SK-N-SH (cell line): Measurements from ENCODE around the gene MSH2. TPM values are rescaled to one million over a fixed set of nuclear protein-coding genes. Genes with fewer than 3 reads are reported as not detected.

ENCODE experiments used
- CTCF ChIA-PET: fragments of 300-600, 350-600 bp; formaldehyde crosslinking; extraction: SDS; loops from one replicate; lab custom pipeline; 2021; lab: Yijun Ruan, JAX
- POLR2A ChIA-PET: fragments of 350-600 bp; sonication (Branson Sonifier 250); formaldehyde crosslinking; extraction: SDS; loops from one replicate; lab custom pipeline; 2020; ENCODE audit warnings: antibody characterized with exemption, inconsistent platforms; lab: Yijun Ruan, JAX
- DNase-seq: peaks from one replicate; pipeline ENCODE4 v3.0.0; 2012
- H2AFZ ChIP-seq: fragments of 200-600 bp; sonication (generic); 2 replicates; pipeline ENCODE4 v1.8.1; 2016; ENCODE audit warnings: antibody characterized with exemption, mild to moderate bottlenecking, low read depth
- H3F3A ChIP-seq: fragments of 200-600 bp; sonication (generic); replicated peaks from 2 replicates; pipeline ENCODE3; 2016; ENCODE audit warnings: antibody characterized with exemption, mild to moderate bottlenecking; ENCODE audit not compliant: insufficient read depth
- H3K27ac ChIP-seq, 2 experiments: fragments of 200-500 bp in 1 of 2; fragments of 200-600 bp in 1 of 2; sonication (Bioruptor generic) in 1 of 2; sonication (generic), shearing (Covaris generic) in 1 of 2; 2 replicates each; pipeline versions ENCODE4 v1.5.1 to v1.6.1; 2014 to 2016; ENCODE audit warnings: low read depth in 2 of 2, inconsistent platforms in 1 of 2, low read length in 1 of 2, mild to moderate bottlenecking in 1 of 2, mixed read lengths in 1 of 2
- H3K27me3 ChIP-seq: fragments of 200-600 bp; sonication (generic), shearing (Covaris generic); 2 replicates; pipeline ENCODE4 v1.6.1; 2016; ENCODE audit warnings: mixed run types; ENCODE audit not compliant: insufficient read depth
- H3K36me3 ChIP-seq, 2 experiments: fragments of 200-500 bp in 1 of 2; fragments of 200-600 bp in 1 of 2; sonication (Bioruptor generic) in 1 of 2; sonication (generic) in 1 of 2; replicated peaks in 1 of 2; 2 replicates each; pipeline versions ENCODE3 to v1.5.1; 2014 to 2016; ENCODE audit warnings: low read length in 1 of 2, mild to moderate bottlenecking in 1 of 2; ENCODE audit not compliant: insufficient read depth in 2 of 2, control insufficient read depth in 1 of 2
- H3K4me1 ChIP-seq, 2 experiments: fragments of 200-500 bp in 1 of 2; fragments of 200-600 bp in 1 of 2; sonication (Bioruptor generic) in 1 of 2; sonication (generic), shearing (Covaris generic) in 1 of 2; 2 replicates each; pipeline versions ENCODE4 v1.5.1 to v1.6.1; 2014 to 2016; ENCODE audit warnings: low read depth in 1 of 2, low read length in 1 of 2, mixed run types in 1 of 2; ENCODE audit not compliant: insufficient read depth in 2 of 2, control insufficient read depth in 1 of 2
- H3K4me2 ChIP-seq: fragments of 200-600 bp; sonication (generic), shearing (Covaris generic); 2 replicates; pipeline ENCODE4 v1.6.1; 2017; ENCODE audit warnings: mixed run types
- H3K4me3 ChIP-seq, 2 experiments: fragments of 200-500 bp in 1 of 2; fragments of 200-600 bp in 1 of 2; sonication (Bioruptor generic) in 1 of 2; sonication (generic), shearing (Covaris generic) in 1 of 2; 2 replicates each; pipeline versions ENCODE4 v1.5.1 to v1.8.1; 2014 to 2016; ENCODE audit warnings: low read depth in 2 of 2, inconsistent platforms in 1 of 2, low read length in 1 of 2, mild to moderate bottlenecking in 1 of 2, mixed read lengths in 1 of 2, moderate library complexity in 1 of 2
- H3K79me2 ChIP-seq: fragments of 200-600 bp; sonication (generic); 2 replicates; pipeline ENCODE4 v1.8.1; 2017; ENCODE audit warnings: mild to moderate bottlenecking; ENCODE audit not compliant: insufficient read depth
- H3K9ac ChIP-seq: fragments of 200-600 bp; sonication (generic); 2 replicates; pipeline ENCODE4 v1.6.1; 2017; ENCODE audit warnings: mixed run types
- H3K9me2 ChIP-seq: fragments of 200-600 bp; sonication (generic); 2 replicates; pipeline ENCODE4 v1.6.1; 2017; ENCODE audit warnings: mixed run types
- H3K9me3 ChIP-seq: fragments of 200-600 bp; sonication (generic); 2 replicates; pipeline ENCODE4 v1.6.1; 2017; ENCODE audit warnings: mixed run types, mild to moderate bottlenecking, moderate library complexity
- H4K20me1 ChIP-seq: fragments of 200-600 bp; sonication (generic); 2 replicates; pipeline ENCODE4 v1.6.1; 2017; ENCODE audit warnings: mild to moderate bottlenecking, mixed run types; ENCODE audit not compliant: insufficient read depth
- CHD2 ChIP-seq: fragments of 150-350 bp; IDR thresholded peaks from 2 replicates; pipeline ENCODE4 v1.6.1; 2018; ENCODE audit warnings: low read length; ENCODE audit not compliant: partially characterized antibody
- CTCF ChIP-seq: fragments of 200-600 bp; sonication (generic); IDR thresholded peaks from 2 replicates; pipeline ENCODE4 v1.6.1; 2017; ENCODE audit warnings: antibody characterized with exemption, mild to moderate bottlenecking, moderate library complexity
- ELF1 ChIP-seq: IDR thresholded peaks from 2 replicates; pipeline ENCODE4 v1.4.0; 2012
- GABPA ChIP-seq: IDR thresholded peaks from 2 replicates; pipeline ENCODE4 v1.4.0; 2012; ENCODE audit warnings: low read depth, mild to moderate bottlenecking
- GATA2 ChIP-seq: sonication (generic); formaldehyde crosslinking; IDR thresholded peaks from 2 replicates; pipeline ENCODE4 v1.5.0; 2020; ENCODE audit warnings: mild to moderate bottlenecking, missing genetic modification reagents
- MEF2A ChIP-seq: IDR thresholded peaks from 2 replicates; pipeline ENCODE4 v1.4.0; 2012; ENCODE audit warnings: low read depth, borderline replicate concordance
- NFIC ChIP-seq: IDR thresholded peaks from 2 replicates; pipeline ENCODE4 v1.4.0; 2012; ENCODE audit warnings: borderline replicate concordance
- NRF1 ChIP-seq: IDR thresholded peaks from 2 replicates; pipeline ENCODE4 v1.6.1; 2012; ENCODE audit warnings: low read depth, mild to moderate bottlenecking, low read length
- PBX3 ChIP-seq: IDR thresholded peaks from 2 replicates; pipeline ENCODE4; 2012
- RXRA ChIP-seq: IDR thresholded peaks from 2 replicates; pipeline ENCODE4 v1.4.0; 2012; ENCODE audit warnings: low read depth, mild to moderate bottlenecking, borderline replicate concordance
- TAF1 ChIP-seq: IDR thresholded peaks from 2 replicates; pipeline ENCODE4 v1.6.1; 2012; ENCODE audit warnings: low read depth, mild to moderate bottlenecking, low read length, moderate library complexity, borderline replicate concordance
- USF1 ChIP-seq: IDR thresholded peaks from 2 replicates; pipeline ENCODE4 v1.4.0; 2012; ENCODE audit warnings: low read depth, borderline replicate concordance
- WGBS: methylation state at CpG from one replicate; pipeline ENCODE4 v1.1.6; 2017; ENCODE audit warnings: low lambda C conversion rate; 5-methylcytosine and 5-hydroxymethylcytosine counted together
- polyA plus RNA-seq, 3 experiments: library from polyadenylated mRNA; depleted of rRNA; stranded (reverse); fragments of >200 nt; gene quantifications; 2 replicates each; pipeline ENCODE4 v1.2.3, GENCODE V29; 2012
- TF ChIP-seq, protein P1 (sequence below): fragments of 150-350 bp; IDR thresholded peaks from 2 replicates; pipeline ENCODE4 v1.6.1; 2016; ENCODE audit warnings: mild to moderate bottlenecking, low read depth, low read length

MSH2 gene
- polyA plus RNA-seq, 1 of the 3 experiments (the other 2 are of a cell fraction): 13.7 TPM

GRCh38 chr2:47509821-47510385 is 106.9 kb downstream of the MSH2 start (continued):
- no peak for TF ChIP-seq GABPA
- TF ChIP-seq, protein P1, sequence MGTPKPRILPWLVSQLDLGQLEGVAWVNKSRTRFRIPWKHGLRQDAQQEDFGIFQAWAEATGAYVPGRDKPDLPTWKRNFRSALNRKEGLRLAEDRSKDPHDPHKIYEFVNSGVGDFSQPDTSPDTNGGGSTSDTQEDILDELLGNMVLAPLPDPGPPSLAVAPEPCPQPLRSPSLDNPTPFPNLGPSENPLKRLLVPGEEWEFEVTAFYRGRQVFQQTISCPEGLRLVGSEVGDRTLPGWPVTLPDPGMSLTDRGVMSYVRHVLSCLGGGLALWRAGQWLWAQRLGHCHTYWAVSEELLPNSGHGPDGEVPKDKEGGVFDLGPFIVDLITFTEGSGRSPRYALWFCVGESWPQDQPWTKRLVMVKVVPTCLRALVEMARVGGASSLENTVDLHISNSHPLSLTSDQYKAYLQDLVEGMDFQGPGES: no peak
- TF ChIP-seq MEF2A: no peak
- TF ChIP-seq ELF1: no peak
- TF ChIP-seq NRF1: no peak
- no peak for TF ChIP-seq GATA2 (CRISPR knock-in tag)
- no peak for TF ChIP-seq PBX3
- TF ChIP-seq TAF1: no peak
- no peak for TF ChIP-seq CHD2
- TF ChIP-seq, all 33 proteins: peak for 0

- H3F3A ChIP-seq: no peaks in the 10 kb centered on the region
- TF ChIP-seq CTCF (peak; percentile 16; the same call in 1 of the 2 replicates), RXRA (no peak)
- no peak overlapping the region for H3K9ac ChIP-seq
- no peaks in the 10 kb centered on the region for H3K36me3 ChIP-seq
- H4K20me1 ChIP-seq: no peaks in the 10 kb centered on the region
- H3K27me3 ChIP-seq: no peaks in the 10 kb centered on the region
- H3K27ac ChIP-seq: no peak overlapping the region
- WGBS: 40% methylated on average over 4 of the region's 4 CpGs
- H3K4me1 ChIP-seq: no peaks in the 10 kb centered on the region
- POLR2A ChIA-PET: no interaction called here
- no peaks in the 10 kb centered on the region for H3K9me3 ChIP-seq
- H3K4me3 ChIP-seq: no peak overlapping the region
- no peak overlapping the region for H2AFZ ChIP-seq
- no peak overlapping the region for H3K4me2 ChIP-seq
- DNase-seq: no peak
- no peaks in the 10 kb centered on the region for H3K9me2 ChIP-seq
- CTCF ChIA-PET: interaction anchor here (0.6 to 2.1 kb wide), 3 partner anchors 9 to 664 kb away, joined by 3 to 8 read pairs (median 4); no protein-coding TSS in a partner anchor
- H3K79me2 ChIP-seq: no peaks in the 10 kb centered on the region
These were observed 107.8 kb downstream of the MSH2 start for GRCh38 chr2:47510745-47511144.

GRCh38 chr2:47512581-47513083 is 109.7 kb downstream of the MSH2 start:
- no peaks in the 10 kb centered on the region for H3F3A ChIP-seq
- WGBS: 67% methylated on average over 1 of the region's 1 CpG
- H2AFZ ChIP-seq: no peak overlapping the region
- no peak overlapping the region for H3K27ac ChIP-seq
- no peaks in the 10 kb centered on the region for H3K27me3 ChIP-seq
- H3K36me3 ChIP-seq: no peaks in the 10 kb centered on the region
- no peak overlapping the region for H3K4me2 ChIP-seq
- H3K4me3 ChIP-seq: no peak overlapping the region
- no peak overlapping the region for H3K9ac ChIP-seq
- no peaks in the 10 kb centered on the region for H3K79me2 ChIP-seq
- TF ChIP-seq USF1 (peak; percentile 18; the same call in 1 of the 2 replicates), NFIC (peak; percentile 35; the same call in 1 of the 2 replicates), GATA2 (CRISPR knock-in tag) (no peak), GABPA (peak; percentile 59)
- POLR2A ChIA-PET: no interaction called here
- H3K9me2 ChIP-seq: no peaks in the 10 kb centered on the region
- DNase-seq: peak; percentile 56
- no peaks in the 10 kb centered on the region for H3K4me1 ChIP-seq
- no peaks in the 10 kb centered on the region for H3K9me3 ChIP-seq
- CTCF ChIA-PET: interaction anchor here (0.9 to 2.3 kb wide), 4 partner anchors 8 to 255 kb away, joined by 3 to 9 read pairs (median 7); no protein-coding TSS in a partner anchor
- H4K20me1 ChIP-seq: no peaks in the 10 kb centered on the region
